Stimulated activated CD8-positive, alpha-beta memory T cell treated with anti-CD3 and anti-CD28 coated beads, Interleukin-4, amount 100 ng/mL, for 48 hours (primary cell): ENCODE data around the gene SVIL.

Experiments used
- DNase-seq: peaks from one replicate; pipeline ENCODE4 v3.0.0-alpha.2; 2020

The SVIL gene

GRCh38 chr10:29634764-29635625 lies at the start of gene SVIL:
TSS of gene SVIL (minus strand) at chr10:29634971. CDS start at chr10:29555058, 79,913 bp downstream.
- DNase-seq: no peak

- DNase-seq: peak; percentile 45
Observed at GRCh38 chr10:29681676-29682448, 47.1 kb upstream of the SVIL start.

- DNase-seq: no peak
Observed at GRCh38 chr10:29680091-29680490, 45.3 kb upstream of the SVIL start.

- DNase-seq: no peak
Observed at GRCh38 chr10:29676732-29677131, 42.0 kb upstream of the SVIL start.

GRCh38 chr10:29675984-29676383 lies 41.2 kb upstream of the SVIL start:
- DNase-seq: no peak

- no peak for DNase-seq
Observed at GRCh38 chr10:29671968-29672367, 37.2 kb upstream of the SVIL start.

- DNase-seq: no peak
Observed at GRCh38 chr10:29671228-29671780, 36.5 kb upstream of the SVIL start.

GRCh38 chr10:29670761-29671160 lies 36.0 kb upstream of the SVIL start:
- no peak for DNase-seq

- DNase-seq: no peak
Observed at GRCh38 chr10:29669149-29669548, 34.4 kb upstream of the SVIL start.

- DNase-seq: no peak
Observed at GRCh38 chr10:29668628-29669027, 33.9 kb upstream of the SVIL start.

GRCh38 chr10:29667191-29667590 lies 32.4 kb upstream of the SVIL start:
- DNase-seq: no peak

- DNase-seq: no peak
Observed at GRCh38 chr10:29666201-29666600, 31.4 kb upstream of the SVIL start.

GRCh38 chr10:29663718-29664117 lies 28.9 kb upstream of the SVIL start:
- no peak for DNase-seq

GRCh38 chr10:29658984-29659965 lies 24.5 kb upstream of the SVIL start:
- peak; percentile 68 for DNase-seq

GRCh38 chr10:29657719-29658274 lies 23.0 kb upstream of the SVIL start:
- no peak for DNase-seq

- no peak for DNase-seq
Observed at GRCh38 chr10:29656451-29656992, 21.8 kb upstream of the SVIL start.

GRCh38 chr10:29652192-29652591 lies 17.4 kb upstream of the SVIL start:
- no peak for DNase-seq

GRCh38 chr10:29651767-29652166 lies 17.0 kb upstream of the SVIL start:
- no peak for DNase-seq

GRCh38 chr10:29650552-29650944 lies 15.8 kb upstream of the SVIL start:
- DNase-seq: no peak

GRCh38 chr10:29649561-29650551 lies 15.1 kb upstream of the SVIL start:
- no peak for DNase-seq

- DNase-seq: no peak
Observed at GRCh38 chr10:29648983-29649268, 14.2 kb upstream of the SVIL start.
